SK-N-SH treated with all-trans-retinoic acid at 6 μM for 48 hours (cell line): ENCODE measurements around the gene MUC5B.

Experiments
- ESRRG ChIP-seq: fragments of 250-450 bp; sonication (Bioruptor Pico); IDR thresholded peaks from 2 replicates; pipeline ENCODE4 v1.6.1; 2021; ENCODE audit warnings: mild to moderate bottlenecking
- GLIS3 ChIP-seq: fragments of 250-450 bp; sonication (Bioruptor Pico); IDR thresholded peaks from 2 replicates; pipeline ENCODE4 v1.5.0; 2020; ENCODE audit warnings: mild to moderate bottlenecking, moderate library complexity
- OSR1 ChIP-seq: fragments of 250-450 bp; sonication (Bioruptor Pico); IDR thresholded peaks from 2 replicates; pipeline ENCODE4 v1.8.0; 2022; ENCODE audit warnings: moderate library complexity, mild to moderate bottlenecking, inconsistent platforms
- RARB ChIP-seq: fragments of 250-450 bp; sonication (Bioruptor Pico); IDR thresholded peaks from 2 replicates; pipeline ENCODE4 v1.8.0; 2021; ENCODE audit warnings: mild to moderate bottlenecking, moderate library complexity
- SNAI2 ChIP-seq: fragments of 250-450 bp; sonication (Bioruptor Pico); IDR thresholded peaks from 2 replicates; pipeline ENCODE4 v1.5.0; 2020; ENCODE audit warnings: mild to moderate bottlenecking, moderate library complexity
- TOX ChIP-seq: fragments of 250-450 bp; sonication (Bioruptor Pico); IDR thresholded peaks from 2 replicates; pipeline ENCODE4 v1.8.0; 2021; ENCODE audit warnings: mild to moderate bottlenecking, moderate library complexity, borderline replicate concordance
- ZC3H10 ChIP-seq: fragments of 250-450 bp; sonication (Bioruptor Pico); IDR thresholded peaks from 2 replicates; pipeline ENCODE4 v1.5.1; 2021; ENCODE audit warnings: mild to moderate bottlenecking, moderate library complexity
- ZFP3 ChIP-seq: fragments of 250-450 bp; sonication (Bioruptor Pico); IDR thresholded peaks from 2 replicates; pipeline ENCODE4 v1.5.0; 2020; ENCODE audit warnings: mild to moderate bottlenecking, moderate library complexity
- ZFP30 ChIP-seq: fragments of 450-650 bp; formaldehyde crosslinking; IDR thresholded peaks from 2 replicates; pipeline ENCODE4 v1.5.0; 2022; ENCODE audit warnings: mild to moderate bottlenecking, moderate library complexity
- ZNF70 ChIP-seq: fragments of 450-650 bp; formaldehyde crosslinking; IDR thresholded peaks from 2 replicates; pipeline ENCODE4 v1.5.0; 2020; ENCODE audit warnings: mild to moderate bottlenecking, moderate library complexity
- ZNF8 ChIP-seq: fragments of 450-650 bp; formaldehyde crosslinking; IDR thresholded peaks from 2 replicates; pipeline ENCODE4 v1.5.0; 2020; ENCODE audit warnings: mild to moderate bottlenecking, moderate library complexity
- TF ChIP-seq, protein P1 (sequence below): fragments of 250-450 bp; sonication (Bioruptor Pico); IDR thresholded peaks from 2 replicates; pipeline ENCODE4 v1.5.1; 2020; ENCODE audit warnings: low read depth, mild to moderate bottlenecking, moderate library complexity
- TF ChIP-seq, protein P2 (sequence below): fragments of 250-450 bp; sonication (Bioruptor Pico); IDR thresholded peaks from 2 replicates; pipeline ENCODE4 v1.8.0; 2020; ENCODE audit warnings: mild to moderate bottlenecking, moderate library complexity, borderline replicate concordance

DNA sequence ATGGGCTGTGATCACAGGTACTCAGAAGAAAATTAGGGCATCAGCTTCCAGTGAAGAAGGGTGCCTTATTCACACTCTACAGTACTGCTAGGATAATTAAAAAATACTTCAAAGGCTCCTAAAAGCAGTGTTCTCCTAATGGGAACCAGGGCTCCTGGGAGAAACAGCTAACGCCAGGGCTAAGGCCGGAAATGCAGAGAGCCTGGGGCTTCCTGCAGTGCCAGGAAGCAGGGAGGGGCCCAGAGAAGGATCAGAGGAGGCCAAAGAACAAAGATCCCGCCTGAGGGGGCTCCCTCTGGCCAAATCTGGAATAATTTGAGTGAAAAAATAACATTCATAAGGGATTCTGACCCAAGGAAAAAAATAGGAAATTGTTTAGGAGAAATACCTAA is 59.1 kb downstream of the MUC5B start:
- TF ChIP-seq RARB (CRISPR knock-in tag) (no peak), ZNF8 (CRISPR knock-in tag) (no peak), TOX (CRISPR knock-in tag) (no peak), ZNF70 (CRISPR knock-in tag) (no peak), ZFP3 (CRISPR knock-in tag) (no peak), SNAI2 (CRISPR knock-in tag) (no peak), OSR1 (CRISPR knock-in tag) (no peak), GLIS3 (no peak), ZFP30 (CRISPR knock-in tag) (no peak), ZC3H10 (CRISPR knock-in tag) (no peak), ESRRG (CRISPR knock-in tag) (no peak)
- TF ChIP-seq, protein P1, sequence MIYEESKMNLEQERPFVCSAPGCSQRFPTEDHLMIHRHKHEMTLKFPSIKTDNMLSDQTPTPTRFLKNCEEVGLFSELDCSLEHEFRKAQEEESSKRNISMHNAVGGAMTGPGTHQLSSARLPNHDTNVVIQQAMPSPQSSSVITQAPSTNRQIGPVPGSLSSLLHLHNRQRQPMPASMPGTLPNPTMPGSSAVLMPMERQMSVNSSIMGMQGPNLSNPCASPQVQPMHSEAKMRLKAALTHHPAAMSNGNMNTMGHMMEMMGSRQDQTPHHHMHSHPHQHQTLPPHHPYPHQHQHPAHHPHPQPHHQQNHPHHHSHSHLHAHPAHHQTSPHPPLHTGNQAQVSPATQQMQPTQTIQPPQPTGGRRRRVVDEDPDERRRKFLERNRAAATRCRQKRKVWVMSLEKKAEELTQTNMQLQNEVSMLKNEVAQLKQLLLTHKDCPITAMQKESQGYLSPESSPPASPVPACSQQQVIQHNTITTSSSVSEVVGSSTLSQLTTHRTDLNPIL (CRISPR knock-in tag) = no peak
- TF ChIP-seq, protein P2, sequence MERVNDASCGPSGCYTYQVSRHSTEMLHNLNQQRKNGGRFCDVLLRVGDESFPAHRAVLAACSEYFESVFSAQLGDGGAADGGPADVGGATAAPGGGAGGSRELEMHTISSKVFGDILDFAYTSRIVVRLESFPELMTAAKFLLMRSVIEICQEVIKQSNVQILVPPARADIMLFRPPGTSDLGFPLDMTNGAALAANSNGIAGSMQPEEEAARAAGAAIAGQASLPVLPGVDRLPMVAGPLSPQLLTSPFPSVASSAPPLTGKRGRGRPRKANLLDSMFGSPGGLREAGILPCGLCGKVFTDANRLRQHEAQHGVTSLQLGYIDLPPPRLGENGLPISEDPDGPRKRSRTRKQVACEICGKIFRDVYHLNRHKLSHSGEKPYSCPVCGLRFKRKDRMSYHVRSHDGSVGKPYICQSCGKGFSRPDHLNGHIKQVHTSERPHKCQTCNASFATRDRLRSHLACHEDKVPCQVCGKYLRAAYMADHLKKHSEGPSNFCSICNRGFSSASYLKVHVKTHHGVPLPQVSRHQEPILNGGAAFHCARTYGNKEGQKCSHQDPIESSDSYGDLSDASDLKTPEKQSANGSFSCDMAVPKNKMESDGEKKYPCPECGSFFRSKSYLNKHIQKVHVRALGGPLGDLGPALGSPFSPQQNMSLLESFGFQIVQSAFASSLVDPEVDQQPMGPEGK (CRISPR knock-in tag) = no peak
